NCI-H748 treated with DMSO at 0.1 percent for 48 hours (cell line): ENCODE results near the gene CROCC.

Experiments used
- DNase-seq: peaks from one replicate; lab custom pipeline; 2025; lab: John Stamatoyannopoulos, UW

Gene CROCC

DNA sequence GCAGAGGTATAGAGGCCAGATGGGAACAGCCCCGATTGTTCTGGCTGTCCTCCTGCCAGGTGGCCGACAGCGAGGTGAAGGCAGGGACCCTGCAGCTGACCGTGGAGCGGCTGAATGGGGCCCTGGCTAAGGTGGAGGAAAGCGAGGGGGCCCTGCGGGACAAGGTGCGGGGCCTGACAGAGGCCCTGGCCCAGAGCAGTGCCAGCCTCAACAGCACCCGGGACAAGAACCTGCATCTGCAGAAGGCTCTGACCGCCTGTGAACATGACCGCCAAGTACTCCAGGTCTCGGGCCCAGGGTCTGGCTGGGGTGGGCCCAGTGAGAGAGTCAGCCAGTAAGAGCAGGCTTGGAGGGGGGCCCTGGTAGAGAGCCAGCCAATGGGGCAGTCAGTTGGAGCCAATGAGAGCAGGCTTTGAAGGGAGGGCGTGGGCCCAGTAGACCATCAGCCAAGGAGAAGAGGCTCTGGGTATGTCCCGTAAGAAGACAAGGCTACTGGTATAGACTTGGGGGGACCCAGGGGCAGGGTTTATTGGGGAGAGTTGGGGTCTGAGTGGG lies 47.4 kb downstream of the CROCC start:
- DNase-seq: no peak

DNA sequence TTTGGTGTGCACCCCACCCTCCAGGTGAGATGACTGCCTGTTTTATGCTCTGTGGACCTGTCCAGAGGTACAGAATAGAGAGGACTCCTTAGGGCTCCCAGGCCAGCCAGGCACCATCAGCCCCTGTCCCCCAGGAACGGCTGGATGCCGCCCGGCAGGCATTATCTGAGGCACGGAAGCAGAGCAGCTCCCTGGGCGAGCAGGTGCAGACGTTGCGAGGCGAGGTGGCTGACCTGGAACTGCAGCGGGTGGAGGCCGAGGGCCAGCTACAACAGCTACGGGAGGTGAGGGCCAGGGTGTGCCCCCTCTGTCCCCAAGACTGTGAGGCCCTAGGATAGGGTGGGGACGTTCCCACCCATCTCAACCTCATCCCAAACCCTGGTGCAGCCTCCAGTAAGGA lies 47.9 kb downstream of the CROCC start:
- DNase-seq: no peak

DNA sequence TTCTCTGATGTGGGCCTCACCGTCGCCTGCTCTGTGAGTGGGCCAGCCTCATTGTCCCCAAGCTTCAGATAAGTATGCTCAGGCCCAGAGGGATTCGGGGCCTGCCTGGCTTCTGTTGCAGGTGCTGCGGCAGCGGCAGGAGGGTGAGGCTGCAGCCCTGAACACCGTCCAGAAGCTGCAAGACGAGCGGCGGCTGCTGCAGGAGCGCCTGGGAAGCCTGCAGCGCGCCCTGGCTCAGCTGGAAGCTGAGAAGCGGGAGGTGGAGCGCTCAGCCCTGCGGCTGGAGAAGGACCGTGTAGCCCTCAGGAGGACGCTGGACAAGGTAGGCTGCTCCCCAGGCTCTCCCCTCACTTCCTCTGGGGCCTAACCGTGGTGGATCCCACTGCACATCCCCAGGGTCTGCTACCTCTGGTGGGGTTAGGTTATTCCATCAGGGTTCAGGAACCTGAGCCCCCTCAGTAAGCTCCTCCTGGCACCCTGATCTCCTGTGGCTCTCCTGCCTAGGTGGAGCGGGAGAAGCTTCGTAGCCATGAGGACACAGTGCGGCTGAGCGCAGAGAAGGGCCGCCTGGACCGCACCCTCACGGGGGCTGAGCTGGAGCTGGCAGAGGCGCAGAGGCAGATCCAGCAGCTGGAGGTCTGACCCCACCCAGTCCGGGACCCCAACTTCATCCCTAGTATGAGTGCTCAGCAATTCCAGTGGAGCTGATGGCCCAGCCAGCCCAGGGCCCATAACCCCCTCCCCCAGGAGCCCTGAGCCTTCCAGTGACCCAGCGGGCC lies 48.6 kb downstream of the CROCC start:
- no peak for DNase-seq

DNA sequence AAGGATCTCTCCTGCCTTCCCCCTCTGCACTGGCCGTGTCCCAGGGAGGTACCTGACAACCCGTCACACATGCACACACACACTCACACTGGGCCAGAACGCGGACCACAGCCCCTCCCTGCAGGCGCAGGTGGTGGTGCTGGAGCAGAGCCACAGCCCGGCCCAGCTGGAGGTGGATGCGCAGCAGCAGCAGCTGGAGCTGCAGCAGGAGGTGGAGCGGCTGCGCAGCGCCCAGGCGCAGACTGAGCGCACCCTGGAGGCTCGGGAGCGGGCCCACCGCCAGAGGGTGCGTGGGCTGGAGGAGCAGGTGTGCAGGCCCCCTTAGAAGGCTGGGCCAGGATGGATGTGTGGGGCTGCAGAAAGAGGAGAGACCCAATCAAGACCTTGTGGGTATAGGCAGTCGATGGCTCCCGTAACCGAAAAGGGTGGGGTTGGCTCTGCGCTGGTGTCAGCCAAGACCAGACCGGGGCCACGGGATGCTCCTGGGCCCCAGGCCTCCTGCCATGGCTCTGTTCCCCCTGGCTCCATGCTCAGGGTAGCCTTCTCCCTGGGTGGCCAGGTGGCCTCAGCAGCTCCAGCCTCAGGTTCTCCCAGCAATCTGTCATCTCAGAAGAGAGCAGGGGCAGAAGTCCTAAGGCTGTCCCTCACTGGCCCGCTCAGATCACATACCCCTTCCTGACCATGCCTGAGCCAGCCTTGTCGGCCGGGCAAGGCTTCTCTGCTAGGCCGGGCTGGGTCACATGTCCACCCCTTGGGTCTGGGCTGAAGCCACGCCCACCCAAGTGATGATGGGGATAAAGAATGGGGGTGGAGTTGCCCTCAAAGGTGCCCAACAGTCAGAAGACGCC lies 49.8 kb downstream of the CROCC start:
- no peak for DNase-seq

DNA sequence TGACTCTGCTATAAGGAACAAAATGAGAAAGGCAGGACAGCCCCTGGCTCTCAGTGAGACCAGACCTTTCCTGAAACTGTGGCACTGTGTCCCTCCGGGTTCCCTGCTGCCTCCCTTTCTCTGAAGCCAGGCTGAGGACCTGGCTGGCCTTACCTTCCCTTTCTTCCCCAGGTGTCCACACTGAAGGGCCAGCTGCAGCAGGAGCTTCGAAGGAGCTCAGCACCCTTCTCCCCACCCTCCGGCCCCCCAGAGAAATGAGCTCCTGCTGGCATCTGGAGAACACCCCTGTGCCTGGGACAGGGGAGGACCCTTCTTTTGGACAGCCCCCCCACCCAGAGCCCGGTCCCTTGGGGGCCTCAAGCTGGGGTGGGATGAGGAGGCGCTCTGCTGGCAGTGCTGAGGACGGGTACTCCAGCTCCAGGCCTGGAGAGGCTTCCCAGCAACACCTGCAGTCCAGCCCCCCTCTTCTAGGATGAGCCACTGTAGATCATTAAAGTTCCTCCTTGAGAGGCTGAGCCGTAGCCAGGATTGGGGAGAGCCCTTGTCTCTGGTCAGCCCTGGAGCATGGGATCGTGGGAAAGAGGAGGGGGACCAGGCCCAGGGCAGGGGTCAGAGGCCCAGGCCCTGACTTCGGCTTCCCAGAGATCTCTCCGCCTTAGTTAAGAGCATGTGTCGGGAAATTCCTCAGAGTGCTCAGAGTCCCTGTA lies 50.6 kb downstream of the CROCC start:
- no peak for DNase-seq

DNA sequence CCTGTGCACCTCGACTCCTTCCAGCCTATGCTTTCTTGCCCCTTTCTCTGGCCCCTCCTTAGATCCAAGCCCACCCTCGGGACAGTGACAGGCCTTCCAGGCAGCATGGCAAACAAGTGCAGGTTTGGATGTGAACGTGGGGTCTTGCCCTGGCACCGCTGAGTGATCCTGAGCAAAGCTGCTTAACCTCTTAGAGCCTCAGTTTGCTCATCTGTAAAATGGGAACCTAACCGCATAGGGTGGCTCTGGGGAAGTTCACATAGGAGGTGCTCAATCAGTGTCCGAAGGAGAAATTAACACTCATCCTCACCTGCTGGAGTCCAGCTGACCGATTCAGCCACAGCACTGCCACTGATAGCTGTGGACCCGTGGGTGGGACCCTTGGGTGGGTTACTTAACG lies 51.5 kb downstream of the CROCC start:
- DNase-seq: no peak

DNA sequence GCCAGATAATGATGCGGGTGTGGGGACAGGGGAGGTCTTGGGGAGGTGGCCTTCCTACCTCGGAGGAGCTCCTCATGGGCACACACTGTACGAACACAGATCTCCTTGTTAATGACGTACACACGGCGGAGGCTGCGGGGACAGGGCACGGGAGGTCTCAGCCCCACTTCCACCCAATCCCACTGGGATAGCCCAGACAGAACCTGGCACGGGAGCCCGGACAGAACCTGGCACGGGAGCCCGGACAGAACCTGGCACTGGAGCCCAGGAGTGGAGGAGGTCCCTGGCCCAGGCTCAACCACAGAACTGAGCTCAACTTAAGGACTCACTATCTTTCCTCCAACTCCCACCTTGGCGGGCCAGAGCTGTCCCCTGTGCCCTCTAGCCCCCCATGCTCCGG lies 53.5 kb downstream of the CROCC start:
- DNase-seq: no peak

DNA sequence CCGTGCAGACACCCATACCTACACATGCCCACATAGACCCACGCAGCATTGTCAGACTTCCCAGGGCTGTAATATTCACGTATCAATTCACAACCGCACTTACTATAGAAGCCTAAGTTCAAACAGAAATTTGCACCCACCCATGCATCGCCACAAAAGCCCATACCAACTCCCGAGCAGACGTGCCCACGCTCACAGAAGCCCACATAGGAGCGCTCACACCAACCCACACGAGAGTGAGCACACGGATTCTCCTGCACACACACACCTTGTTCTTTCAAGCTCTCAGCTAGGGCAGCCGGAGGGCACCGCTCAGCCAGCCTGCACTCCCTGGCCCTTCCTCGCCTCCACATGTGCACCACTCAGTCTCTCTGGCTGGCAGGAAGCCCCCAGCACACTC lies 54.1 kb downstream of the CROCC start:
- DNase-seq: no peak

DNA sequence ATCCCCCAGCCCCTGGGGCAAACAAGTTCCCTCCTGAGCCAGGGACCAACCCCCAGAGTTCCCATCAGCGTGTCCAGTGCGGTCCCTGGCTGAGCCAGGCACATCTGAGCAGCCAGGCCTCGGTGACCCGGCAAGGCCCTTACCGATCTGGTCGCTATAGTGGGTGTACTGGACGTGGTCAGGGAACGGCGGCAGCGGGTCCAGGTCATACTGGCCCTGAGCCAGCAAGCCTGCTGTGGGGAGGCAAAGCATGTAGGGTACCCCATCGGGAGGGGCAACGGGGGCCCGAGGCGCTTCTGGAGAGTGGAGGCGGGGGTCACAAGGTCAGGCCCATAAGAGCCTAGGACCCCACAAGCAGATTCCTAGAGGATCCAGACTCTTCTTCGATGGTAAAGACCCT lies 55.2 kb downstream of the CROCC start:
- no peak for DNase-seq

DNA sequence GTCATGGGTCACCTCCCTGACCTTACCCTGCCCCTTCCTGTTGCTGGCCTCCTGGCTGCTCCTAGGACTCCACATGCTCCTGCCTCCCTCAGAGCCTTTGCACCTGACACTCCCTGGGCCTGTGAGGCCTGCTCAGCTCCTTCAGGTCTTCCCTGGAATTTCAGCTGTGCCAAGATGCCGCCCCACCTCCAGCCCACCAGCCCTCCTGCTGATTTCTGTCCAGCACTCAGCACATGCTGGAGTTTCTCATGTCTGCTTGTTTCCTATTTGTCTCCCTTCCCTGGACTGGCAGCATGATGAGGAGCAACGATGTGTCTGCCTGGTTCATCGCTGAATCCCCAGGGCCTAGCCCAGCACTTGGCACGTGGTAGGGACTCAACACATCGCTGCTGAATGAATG lies 55.6 kb downstream of the CROCC start:
- no peak for DNase-seq

DNA sequence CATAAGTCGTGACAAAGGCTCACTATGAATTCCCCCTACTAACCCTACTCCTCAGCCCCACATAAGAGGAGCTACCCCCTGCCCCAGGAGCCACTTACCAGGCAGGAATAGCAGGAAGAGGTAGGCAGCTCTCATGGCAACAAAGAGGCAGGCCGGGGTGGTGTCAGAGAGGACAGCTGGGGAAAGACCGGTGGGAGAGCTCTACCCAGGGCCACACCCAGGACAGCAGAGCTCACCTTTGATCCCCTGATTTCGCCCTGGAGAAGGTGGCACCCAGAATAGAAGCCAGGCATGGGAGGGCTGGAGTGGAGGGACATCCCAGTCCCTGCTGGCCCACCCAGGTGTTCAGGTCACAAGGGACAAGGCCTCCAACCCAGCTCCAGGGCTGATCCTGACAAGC lies 56.4 kb downstream of the CROCC start:
- DNase-seq: no peak

DNA sequence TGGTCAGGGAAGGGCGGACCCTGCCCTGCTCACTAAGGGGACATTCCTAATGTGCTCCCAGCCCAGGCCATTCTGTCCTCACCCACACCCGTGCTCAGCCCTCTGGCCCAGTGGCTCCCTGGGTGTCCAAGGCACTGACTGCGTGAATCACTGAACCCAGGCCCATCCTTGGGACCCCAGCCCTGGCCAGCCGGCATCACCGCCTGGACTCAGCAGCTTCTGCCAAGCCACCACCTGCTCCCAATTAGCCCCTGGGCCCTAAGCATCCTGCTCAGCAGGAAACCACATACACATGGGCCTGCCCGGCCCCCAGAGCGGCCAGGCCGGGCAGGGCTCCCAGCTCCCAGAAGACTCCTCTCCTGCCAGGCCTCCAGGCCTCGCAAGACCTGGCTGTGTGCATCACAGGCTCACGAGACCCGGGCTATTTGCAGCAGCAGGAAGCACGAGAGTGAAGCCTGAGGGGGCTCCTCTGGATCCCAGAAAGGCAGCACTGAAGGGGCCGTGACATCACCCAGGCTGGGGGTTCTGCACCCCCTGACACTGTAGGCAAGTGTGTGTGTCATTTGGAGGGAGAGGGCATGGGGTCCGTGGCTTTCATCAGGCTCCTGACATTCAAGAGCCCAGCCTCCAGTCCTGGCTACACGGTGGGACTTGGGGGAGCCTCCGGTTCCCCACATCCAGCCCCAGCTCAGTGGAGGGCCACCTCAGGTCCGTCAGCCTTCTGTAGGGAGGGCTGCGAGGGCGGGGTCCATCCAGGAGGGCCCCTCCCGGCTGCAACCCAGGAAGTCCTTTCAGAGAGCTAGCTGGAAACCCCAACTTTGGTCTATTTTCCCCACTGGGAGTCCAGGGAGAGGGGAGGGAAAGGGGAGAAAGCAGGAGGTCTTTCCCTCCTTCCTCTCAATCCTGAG lies 57.1 kb downstream of the CROCC start:
- no peak for DNase-seq

DNA sequence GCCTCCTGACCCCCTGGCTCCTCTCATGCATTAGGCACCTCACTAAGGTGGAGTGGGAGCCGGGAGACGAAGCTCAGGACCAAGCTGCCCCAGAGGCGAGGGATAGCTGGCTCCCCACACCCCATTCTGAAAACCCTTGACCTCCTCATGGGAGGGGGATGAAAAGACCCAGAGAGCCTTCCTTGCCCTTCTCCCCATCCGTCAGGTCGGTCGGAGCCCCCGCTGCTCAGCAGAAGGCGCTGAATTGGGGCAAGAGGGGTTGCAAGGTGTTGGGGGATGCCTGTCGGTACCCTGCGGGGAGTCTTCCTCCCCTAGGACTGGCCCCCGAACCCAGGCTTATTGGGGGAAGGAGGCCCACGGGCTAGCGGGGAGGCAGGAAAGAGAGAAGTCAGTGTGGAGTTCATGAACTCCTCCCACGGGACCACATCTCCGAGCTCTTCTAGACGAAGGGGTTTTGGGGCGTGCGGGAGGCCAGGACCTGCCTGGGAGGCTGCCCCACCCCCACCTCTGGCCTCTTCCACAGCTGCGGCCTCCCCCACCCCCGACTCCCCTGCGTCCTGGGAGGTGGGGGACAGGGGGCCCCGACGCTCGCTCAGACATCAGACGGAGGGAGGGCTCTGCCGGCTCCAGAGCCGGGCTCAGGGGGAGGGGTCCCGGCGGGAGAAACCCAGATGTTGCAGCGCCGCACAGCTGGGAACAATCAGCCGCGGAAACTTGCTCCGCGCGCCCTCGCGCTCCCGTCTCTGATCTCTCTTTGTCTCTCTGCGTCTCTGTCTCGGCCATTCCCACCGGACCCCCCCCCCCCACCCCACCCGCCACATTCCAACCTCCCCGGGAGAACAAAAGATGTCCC lies 58.0 kb downstream of the CROCC start:
- DNase-seq: no peak

DNA sequence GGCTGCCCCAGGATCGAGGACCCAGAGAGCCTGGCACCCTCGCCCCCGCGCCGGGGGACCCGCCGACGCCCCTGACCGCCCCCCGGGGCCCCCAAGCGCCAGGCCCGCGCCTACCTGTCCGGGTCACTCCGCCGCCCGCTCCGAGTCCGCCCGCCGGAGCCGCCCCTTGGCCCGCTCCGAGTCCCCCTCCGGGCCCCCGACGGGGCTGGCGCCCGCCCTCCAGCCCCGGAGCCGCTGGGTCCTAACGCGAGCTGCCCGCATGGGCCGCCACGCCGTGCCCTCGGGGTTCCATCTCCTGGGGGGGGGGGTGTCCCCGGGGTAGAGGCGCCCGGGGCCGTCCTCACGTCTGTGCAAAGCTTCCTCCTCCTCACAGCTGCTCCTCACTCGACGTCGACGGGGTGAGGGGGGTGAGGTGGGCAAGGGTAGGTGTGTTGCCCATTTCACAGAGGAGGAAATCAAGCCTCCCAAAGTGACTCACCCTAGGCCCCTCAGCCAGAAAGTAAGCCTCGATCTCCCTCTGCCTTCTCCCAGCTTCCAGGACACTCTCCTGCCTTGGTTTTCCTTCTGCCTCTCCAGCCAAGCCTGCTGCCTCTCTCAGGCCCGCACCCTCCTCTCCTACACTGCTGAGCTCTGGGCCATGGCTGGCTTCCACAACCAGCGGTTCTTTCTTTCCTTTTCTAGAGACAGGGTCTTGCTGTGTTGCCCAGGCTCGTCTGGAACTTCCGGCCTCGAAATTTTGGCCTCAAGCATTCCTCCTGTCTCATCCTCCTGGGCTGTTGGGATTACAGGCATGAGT lies 58.9 kb downstream of the CROCC start, which contains the start of gene MFAP2:
Gene MFAP2, minus strand, starts transcription at position 148 of the 796 bp plus-strand sequence. CDS start 2,347 bp downstream, outside the sequence.
- DNase-seq: no peak

DNA sequence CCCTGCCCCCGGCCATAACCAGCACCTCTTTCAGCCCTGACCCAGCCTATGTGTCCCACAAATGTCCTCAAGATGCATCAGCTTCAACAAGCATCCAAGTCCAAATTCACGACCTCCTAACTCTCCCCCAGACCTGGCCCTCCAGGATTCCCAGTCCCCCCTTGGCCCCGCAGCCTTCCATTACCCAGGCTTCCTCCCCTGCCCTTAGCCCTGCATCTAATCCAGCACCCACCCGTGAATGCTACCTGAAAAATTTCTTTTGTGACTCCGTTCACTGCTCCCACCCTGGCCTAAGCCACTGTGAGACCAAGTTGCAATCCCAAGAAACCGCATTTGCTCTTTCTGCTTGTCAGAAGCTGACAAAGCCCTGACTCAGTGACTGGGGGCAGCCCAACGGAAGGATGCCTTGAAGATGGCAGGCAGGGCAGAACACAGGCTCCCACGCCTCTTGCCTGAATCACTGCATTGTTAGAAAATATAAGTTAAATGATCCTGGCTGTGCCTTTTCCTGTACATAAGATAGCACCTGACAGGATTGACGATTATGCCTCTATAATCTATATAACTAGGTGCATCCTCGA lies 59.6 kb downstream of the CROCC start:
- DNase-seq: no peak

DNA sequence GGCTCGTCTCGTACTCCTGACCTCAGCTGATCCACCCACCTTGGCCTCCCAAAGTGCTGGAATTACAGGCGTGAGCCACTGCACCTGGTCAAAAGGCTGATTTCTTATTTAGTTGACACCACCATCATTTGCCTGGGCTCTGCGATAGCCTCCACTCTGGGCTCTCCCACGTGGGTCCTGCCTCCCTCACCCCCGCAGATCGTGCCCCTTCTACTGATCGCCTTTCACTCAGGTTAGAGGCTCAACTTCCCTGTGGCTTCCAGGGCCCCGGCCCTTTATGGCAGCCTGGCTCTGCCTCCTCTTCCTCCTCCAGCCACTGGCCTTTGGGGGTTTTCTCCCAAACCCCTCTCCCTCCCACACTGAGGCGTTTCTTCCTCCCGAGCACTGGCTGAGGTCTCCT lies 61.2 kb downstream of the CROCC start:
- no peak for DNase-seq

DNA sequence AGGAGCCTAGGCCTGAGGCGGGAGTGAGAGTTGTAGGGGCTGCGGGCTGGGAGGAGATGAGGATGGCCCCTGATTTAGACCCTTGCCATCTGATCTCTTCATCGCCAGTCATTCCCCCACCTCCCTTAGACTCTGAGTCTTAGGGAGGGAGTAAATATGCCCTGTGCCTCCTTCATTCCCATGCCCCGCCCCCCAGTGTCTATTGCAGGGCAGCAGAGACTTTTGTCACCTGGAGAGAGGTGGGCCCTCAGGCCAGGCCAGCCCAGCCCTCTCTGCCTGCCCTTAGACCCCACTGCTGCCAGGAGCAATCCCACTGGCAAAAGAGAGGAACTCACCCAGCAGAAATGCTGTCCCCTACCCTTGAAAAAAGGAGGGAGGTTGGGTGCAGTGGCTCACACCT lies 61.9 kb downstream of the CROCC start:
- DNase-seq: no peak

DNA sequence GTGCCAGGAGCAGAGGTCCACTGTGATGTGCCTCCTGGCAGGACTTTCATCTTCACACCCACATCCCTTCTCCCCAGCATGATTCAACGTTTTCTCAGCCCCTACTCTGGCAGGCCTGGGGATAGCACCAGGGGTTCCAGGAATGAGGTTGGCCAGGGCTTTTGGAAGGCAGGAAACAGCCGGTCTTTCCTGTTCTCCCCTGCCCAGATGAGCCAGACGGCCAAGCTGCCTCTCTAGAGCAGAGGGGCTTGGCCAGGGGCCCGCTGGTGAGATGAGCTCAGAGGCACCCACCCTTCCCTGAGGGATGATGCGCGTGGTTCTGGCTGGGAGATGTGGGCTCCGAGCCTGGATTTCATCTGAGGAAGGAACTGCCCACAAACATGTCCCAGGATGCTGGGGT lies 63.0 kb downstream of the CROCC start:
- no peak for DNase-seq

DNA sequence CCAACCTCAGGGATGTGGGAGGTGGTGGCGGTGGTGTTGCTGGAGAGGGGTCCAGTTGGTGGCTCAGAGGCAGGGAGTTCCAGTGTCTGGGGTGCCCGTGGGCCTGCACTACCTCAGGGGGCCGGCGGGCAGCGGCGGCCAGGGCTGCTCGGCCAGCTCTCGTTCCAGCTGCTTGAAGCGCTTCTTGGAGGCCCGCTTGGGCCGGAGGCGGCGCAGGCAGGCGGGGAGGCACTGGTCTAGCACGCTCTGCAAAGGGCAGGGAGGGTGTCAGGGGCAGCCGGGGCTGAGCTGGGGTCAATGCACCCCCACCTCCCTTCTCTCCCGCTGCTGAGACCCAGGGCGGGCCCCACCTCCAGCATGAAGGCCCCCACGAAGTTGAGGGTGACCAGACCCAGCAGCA lies 64.4 kb downstream of the CROCC start:
- no peak for DNase-seq
